ENCODE results near the gene KCNJ4.

Gene KCNJ4

DNA sequence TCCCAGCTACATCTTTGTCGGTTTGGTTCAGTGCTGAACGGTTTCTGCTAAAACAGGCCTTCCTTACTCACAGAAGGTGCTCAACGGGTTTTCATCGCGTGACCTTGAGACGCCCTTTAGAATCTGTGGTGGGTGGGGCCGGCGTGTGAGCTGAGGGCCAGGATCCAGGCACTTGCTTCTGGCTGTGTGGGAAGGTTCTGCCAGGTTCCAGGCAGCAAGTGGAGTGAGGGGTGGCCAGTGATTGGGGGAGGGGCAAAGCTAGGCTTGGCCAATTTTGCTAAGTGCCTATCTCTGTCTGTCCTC, 35.2 kb downstream of the KCNJ4 start:
- ATAC-seq: no peak
- TF ChIP-seq, protein P1, sequence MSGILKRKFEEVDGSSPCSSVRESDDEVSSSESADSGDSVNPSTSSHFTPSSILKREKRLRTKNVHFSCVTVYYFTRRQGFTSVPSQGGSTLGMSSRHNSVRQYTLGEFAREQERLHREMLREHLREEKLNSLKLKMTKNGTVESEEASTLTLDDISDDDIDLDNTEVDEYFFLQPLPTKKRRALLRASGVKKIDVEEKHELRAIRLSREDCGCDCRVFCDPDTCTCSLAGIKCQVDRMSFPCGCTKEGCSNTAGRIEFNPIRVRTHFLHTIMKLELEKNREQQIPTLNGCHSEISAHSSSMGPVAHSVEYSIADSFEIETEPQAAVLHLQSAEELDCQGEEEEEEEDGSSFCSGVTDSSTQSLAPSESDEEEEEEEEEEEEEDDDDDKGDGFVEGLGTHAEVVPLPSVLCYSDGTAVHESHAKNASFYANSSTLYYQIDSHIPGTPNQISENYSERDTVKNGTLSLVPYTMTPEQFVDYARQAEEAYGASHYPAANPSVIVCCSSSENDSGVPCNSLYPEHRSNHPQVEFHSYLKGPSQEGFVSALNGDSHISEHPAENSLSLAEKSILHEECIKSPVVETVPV (CRISPR knock-in tag; IDR thresholded peaks at IDR 0.05): no peak
- TF ChIP-seq ZFP3 (CRISPR knock-in tag; IDR thresholded peaks at IDR 0.05) (no peak), ZNF565 (CRISPR knock-in tag; conservative IDR thresholded peaks at IDR 0.05; ENCODE audit: low read depth) (no peak), PPARA (CRISPR knock-in tag; IDR thresholded peaks at IDR 0.05; ENCODE audit: borderline replicate concordance) (no peak), TCF4 (CRISPR knock-in tag; IDR thresholded peaks at IDR 0.05; ENCODE audit: borderline replicate concordance) (no peak), RARB (CRISPR knock-in tag; IDR thresholded peaks at IDR 0.05) (no peak), TSHZ2 (CRISPR knock-in tag; IDR thresholded peaks at IDR 0.05) (no peak), TOX (CRISPR knock-in tag; IDR thresholded peaks at IDR 0.05; ENCODE audit: borderline replicate concordance) (no peak), ARNTL (CRISPR knock-in tag; IDR thresholded peaks at IDR 0.05; ENCODE audit: borderline replicate concordance, low read depth) (no peak), SNAI2 (CRISPR knock-in tag; IDR thresholded peaks at IDR 0.05) (no peak), ZFP30 (CRISPR knock-in tag; IDR thresholded peaks at IDR 0.05) (no peak), CSDC2 (CRISPR knock-in tag; IDR thresholded peaks at IDR 0.05) (no peak), ZC3H10 (CRISPR knock-in tag; IDR thresholded peaks at IDR 0.05) (no peak)
- TF ChIP-seq, protein P2, sequence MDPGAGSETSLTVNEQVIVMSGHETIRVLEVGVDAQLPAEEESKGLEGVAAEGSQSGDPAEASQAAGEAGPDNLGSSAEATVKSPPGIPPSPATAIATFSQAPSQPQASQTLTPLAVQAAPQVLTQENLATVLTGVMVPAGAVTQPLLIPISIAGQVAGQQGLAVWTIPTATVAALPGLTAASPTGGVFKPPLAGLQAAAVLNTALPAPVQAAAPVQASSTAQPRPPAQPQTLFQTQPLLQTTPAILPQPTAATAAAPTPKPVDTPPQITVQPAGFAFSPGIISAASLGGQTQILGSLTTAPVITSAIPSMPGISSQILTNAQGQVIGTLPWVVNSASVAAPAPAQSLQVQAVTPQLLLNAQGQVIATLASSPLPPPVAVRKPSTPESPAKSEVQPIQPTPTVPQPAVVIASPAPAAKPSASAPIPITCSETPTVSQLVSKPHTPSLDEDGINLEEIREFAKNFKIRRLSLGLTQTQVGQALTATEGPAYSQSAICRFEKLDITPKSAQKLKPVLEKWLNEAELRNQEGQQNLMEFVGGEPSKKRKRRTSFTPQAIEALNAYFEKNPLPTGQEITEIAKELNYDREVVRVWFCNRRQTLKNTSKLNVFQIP (CRISPR knock-in tag; IDR thresholded peaks at IDR 0.05; ENCODE audit: borderline replicate concordance, low read depth): no peak
- TF ChIP-seq, protein P3, sequence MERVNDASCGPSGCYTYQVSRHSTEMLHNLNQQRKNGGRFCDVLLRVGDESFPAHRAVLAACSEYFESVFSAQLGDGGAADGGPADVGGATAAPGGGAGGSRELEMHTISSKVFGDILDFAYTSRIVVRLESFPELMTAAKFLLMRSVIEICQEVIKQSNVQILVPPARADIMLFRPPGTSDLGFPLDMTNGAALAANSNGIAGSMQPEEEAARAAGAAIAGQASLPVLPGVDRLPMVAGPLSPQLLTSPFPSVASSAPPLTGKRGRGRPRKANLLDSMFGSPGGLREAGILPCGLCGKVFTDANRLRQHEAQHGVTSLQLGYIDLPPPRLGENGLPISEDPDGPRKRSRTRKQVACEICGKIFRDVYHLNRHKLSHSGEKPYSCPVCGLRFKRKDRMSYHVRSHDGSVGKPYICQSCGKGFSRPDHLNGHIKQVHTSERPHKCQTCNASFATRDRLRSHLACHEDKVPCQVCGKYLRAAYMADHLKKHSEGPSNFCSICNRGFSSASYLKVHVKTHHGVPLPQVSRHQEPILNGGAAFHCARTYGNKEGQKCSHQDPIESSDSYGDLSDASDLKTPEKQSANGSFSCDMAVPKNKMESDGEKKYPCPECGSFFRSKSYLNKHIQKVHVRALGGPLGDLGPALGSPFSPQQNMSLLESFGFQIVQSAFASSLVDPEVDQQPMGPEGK (CRISPR knock-in tag; IDR thresholded peaks at IDR 0.05; ENCODE audit: borderline replicate concordance): no peak
- TF ChIP-seq, protein P4, sequence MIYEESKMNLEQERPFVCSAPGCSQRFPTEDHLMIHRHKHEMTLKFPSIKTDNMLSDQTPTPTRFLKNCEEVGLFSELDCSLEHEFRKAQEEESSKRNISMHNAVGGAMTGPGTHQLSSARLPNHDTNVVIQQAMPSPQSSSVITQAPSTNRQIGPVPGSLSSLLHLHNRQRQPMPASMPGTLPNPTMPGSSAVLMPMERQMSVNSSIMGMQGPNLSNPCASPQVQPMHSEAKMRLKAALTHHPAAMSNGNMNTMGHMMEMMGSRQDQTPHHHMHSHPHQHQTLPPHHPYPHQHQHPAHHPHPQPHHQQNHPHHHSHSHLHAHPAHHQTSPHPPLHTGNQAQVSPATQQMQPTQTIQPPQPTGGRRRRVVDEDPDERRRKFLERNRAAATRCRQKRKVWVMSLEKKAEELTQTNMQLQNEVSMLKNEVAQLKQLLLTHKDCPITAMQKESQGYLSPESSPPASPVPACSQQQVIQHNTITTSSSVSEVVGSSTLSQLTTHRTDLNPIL (CRISPR knock-in tag; IDR thresholded peaks at IDR 0.05; ENCODE audit: low read depth): no peak

DNA sequence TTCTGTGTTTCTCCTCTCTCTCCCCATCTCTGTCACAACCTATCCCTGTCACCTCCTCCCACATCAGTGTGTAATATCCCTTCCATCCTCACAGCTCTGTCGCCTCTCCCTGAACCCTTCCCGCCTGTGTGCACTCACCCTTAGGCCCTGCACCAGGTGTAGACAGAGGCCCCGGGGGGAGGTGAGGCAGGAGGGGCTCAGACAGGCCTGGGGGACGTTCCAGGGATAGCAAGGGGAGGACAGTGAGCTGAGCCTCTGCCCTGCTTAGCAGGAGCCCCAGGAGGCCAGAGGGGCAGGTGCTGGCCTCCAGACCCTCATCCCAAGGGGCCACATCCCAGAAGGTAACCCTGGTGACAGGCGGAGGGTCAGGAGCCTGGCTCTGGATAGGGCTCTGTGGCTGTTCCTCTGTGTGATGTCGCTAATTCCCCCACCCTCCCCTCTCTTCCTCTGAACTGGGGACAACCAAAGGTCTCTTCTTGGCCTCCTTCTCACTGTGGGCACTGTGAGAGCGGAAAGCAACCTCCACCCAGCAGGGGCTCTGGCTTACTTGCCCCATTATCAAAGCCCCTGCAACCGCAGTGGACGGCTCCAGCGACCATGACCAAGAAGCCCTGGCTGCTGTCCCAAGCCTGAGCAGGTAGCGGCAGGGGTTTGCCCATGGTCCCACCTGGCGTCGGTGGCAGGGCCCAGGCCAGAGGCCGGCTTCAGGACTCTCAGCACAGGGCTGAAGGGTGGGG, 35.7 kb downstream of the KCNJ4 start:
- TF ChIP-seq, protein P3 (CRISPR knock-in tag; IDR thresholded peaks at IDR 0.05; ENCODE audit: borderline replicate concordance): no peak
- TF ChIP-seq TSHZ2 (CRISPR knock-in tag; IDR thresholded peaks at IDR 0.05) (no peak), ZFP30 (CRISPR knock-in tag; IDR thresholded peaks at IDR 0.05) (no peak), TOX (CRISPR knock-in tag; IDR thresholded peaks at IDR 0.05; ENCODE audit: borderline replicate concordance) (no peak)
- TF ChIP-seq, protein P1 (CRISPR knock-in tag; IDR thresholded peaks at IDR 0.05): no peak
- TF ChIP-seq, protein P2 (CRISPR knock-in tag; IDR thresholded peaks at IDR 0.05; ENCODE audit: borderline replicate concordance, low read depth): no peak
- ATAC-seq: no peak
